NCI-H345 treated with DMSO at 0.1 percent for 48 hours (cell line): Measurements from ENCODE around the gene TTYH3.
"Not testable (repeated sequence)": the region's sequence is repeated elsewhere in the genome, so short reads cannot be mapped to it uniquely, and the experiment has no call there.

Experiments
- DNase-seq: peaks from one replicate; lab custom pipeline; 2025; ENCODE audit not compliant: unreplicated experiment; lab: John Stamatoyannopoulos, UW

The TTYH3 gene

GRCh38 chr7:2662273-2663120, 30.7 kb downstream of the TTYH3 start:
- no peak for DNase-seq

GRCh38 chr7:2663121-2663886, 31.5 kb downstream of the TTYH3 start:
- DNase-seq, result no peak

- no peak for DNase-seq
Observed at GRCh38 chr7:2663960-2664359, 32.2 kb downstream of the TTYH3 start.

GRCh38 chr7:2665359-2665791, 33.6 kb downstream of the TTYH3 start:
- no peak for DNase-seq

- no peak for DNase-seq
Observed at GRCh38 chr7:2666155-2666554, 34.4 kb downstream of the TTYH3 start.

- DNase-seq, result no peak
Observed at GRCh38 chr7:2666588-2667250, 34.9 kb downstream of the TTYH3 start.

GRCh38 chr7:2667843-2668242, 36.1 kb downstream of the TTYH3 start:
- no peak for DNase-seq

- DNase-seq, result no peak
Observed at GRCh38 chr7:2668401-2668800, 36.6 kb downstream of the TTYH3 start.

GRCh38 chr7:2670171-2670570, 38.4 kb downstream of the TTYH3 start:
- no peak for DNase-seq

GRCh38 chr7:2670720-2671391, 39.1 kb downstream of the TTYH3 start:
- DNase-seq, result peak; percentile 60

GRCh38 chr7:2673214-2673613, 41.4 kb downstream of the TTYH3 start:
- DNase-seq, result not testable (repeated sequence)

- no peak for DNase-seq
Observed at GRCh38 chr7:2673934-2674333, 42.1 kb downstream of the TTYH3 start.

- no peak for DNase-seq
Observed at GRCh38 chr7:2675256-2675764, 43.5 kb downstream of the TTYH3 start.

GRCh38 chr7:2676576-2676975, 44.8 kb downstream of the TTYH3 start:
- DNase-seq, result peak; percentile 53

- DNase-seq, result not testable (repeated sequence)
Observed at GRCh38 chr7:2678454-2678853, 46.7 kb downstream of the TTYH3 start.

- not testable (repeated sequence) for DNase-seq
Observed at GRCh38 chr7:2679135-2680127, 47.6 kb downstream of the TTYH3 start.

- no peak for DNase-seq
Observed at GRCh38 chr7:2680256-2680655, 48.5 kb downstream of the TTYH3 start.

GRCh38 chr7:2680792-2681490, 49.2 kb downstream of the TTYH3 start:
- no peak for DNase-seq
